HG02870 (cell line): ENCODE results near the gene TSSK3.

Source experiments
- ATAC-seq: cut with Tn5 transposase; IDR thresholded peaks from one replicate; pipeline ENCODE4 v1.9.1; 2021; ENCODE audit warnings: mild to moderate bottlenecking, moderate library complexity; ENCODE audit not compliant: unreplicated experiment

Gene TSSK3, protein sequence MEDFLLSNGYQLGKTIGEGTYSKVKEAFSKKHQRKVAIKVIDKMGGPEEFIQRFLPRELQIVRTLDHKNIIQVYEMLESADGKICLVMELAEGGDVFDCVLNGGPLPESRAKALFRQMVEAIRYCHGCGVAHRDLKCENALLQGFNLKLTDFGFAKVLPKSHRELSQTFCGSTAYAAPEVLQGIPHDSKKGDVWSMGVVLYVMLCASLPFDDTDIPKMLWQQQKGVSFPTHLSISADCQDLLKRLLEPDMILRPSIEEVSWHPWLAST

DNA sequence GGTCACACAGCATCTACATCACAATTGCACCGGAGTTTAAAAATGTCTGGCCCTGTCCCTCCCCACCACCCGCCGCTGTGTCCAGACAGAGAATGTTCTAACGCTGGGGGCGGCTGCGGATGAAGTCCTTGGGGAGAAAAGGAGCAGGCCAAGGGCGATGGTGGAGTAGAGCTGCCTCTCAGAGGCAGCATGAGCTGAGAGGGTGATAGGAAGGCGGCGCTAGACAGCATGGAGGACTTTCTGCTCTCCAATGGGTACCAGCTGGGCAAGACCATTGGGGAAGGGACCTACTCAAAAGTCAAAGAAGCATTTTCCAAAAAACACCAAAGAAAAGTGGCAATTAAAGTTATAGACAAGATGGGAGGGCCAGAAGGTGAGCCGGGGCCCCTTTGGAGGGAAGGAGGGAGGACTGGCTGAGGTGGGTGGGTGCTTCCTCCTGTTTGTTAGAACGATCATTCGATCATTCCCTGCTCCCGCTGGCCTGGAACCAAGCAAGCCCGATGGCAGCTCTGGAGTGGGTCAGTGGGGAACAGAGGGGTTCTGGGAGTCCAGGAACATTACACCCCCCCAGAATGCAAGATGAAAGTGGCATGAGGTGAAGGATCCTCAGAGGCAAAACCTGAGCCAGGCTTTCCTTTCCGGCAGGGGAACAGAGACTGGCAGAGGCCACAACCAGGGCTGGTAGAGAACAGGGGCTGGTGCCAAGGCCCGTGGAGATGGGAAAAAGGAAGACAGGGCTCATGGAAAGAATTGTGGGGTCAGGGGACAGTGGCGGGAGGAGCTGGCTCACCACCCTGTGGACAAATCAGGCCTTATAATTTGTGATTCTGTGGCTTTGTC is at the start of gene TSSK3, which contains the start of gene FAM229A:
TSSK3 (plus strand) TSS at position 66 of the 840 bp plus-strand sequence; CDS start at position 229, 163 bp downstream.
FAM229A (minus strand) TSS at position 12 of the 840 bp plus-strand sequence. CDS start 394 bp downstream, outside the sequence.
- no peak for ATAC-seq

DNA sequence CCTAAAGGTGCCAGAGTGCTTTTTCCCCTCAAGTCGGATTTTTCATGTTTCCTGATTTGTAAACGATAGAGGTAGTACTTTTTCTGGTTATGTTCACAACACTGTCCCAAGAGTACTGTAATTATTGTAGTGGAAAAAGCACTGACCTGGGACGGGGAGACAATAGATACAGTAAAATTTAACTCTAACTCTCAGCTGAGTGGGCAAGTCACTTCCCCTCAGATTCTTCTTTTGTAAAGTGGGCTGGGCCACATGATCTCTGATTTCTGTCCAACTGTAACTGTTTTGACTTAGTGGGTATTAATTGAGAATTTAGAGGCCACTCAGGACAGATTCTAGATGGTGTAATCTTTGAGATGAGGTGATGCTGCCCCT is 45.4 kb upstream of the TSSK3 start:
- ATAC-seq: no peak

DNA sequence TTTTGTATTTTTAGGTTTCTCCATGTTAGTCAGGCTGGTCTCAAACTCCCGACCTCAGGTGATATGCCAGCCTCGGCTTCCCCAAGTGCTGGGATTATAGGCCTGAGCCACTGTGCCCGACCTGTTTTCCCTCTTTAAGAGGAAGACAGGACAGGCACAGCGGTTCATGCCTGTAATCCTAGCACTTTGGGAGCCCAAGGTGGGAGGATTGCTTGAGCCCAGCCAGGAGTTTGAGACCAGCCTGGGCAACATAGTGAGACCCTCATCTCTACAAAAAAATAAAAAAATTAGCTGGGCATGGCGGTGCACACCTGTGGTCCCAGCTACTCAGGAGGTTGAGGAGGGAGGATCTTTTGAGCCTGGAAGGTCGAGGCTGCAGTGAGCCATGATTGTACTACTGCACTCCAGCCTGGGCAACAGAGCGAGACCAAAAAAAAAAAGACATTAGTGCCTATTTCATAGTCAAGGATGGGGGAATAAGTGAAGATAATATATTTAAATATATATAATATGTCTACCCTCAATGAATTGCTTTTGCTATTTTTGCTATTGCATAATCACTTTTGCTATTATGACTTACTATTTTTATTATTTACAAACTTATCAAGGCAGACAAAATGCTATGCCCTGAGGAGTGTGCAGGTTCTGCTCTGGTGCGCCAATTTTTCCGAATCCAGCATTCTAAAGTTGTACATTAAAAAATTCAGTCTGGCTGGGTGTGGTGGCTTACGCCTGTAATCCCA is 44.0 kb upstream of the TSSK3 start:
- no peak for ATAC-seq

DNA sequence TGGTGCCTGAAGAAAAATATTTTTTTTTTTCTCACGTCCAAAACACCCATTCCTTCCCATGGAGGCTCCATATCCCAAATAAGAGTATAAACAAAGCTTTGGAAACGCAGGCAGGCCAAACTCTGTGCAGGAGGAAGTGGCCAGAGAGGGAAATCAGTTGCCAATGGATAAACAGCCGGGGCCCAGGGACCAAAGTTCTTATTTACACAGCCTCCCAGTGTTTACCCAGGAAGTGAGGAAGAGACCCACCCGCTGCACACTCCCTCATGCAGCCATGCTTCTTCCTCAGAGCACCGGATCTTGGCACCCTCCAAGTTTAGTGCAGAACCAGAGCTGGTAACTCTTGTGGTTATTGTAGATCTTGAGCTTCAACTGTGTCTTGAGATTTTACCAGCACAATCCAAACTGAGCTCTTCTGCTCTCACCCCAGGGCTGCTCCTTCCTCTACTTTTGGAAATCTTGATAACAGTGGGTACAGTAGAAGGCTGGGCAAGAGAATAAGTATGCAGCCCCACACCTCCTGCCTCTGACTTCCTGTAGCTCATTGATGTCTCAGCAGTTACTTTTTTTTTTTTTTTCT is 40.5 kb upstream of the TSSK3 start:
- ATAC-seq: no peak

GRCh38 chr1:32327204-32327603 is 35.1 kb upstream of the TSSK3 start:
- no peak for ATAC-seq

DNA sequence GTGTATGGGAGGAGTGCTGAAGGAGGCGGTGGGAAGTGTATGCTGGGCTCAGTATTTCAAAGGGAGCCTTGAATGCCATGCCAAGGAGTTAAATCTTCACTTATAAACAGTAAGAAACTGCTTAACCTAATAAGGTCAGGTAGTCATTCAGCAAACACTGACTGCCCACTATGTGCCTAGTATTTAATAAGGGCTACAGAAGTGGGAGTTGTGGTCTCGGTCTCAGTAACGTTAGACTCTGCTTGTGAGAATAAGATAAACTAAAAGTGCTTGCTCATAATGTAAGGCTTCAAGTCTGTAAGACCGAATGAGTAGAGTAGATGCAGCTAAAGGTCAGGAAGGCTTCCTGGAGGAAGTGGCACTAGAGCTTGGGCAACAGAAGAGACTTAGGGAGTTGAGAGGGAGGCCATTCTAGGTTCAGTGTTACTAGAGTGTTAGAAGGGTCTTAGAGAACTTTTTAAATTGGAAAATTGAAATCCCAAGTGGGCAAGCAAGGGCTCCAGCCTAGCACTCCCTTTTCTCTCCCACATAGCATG is 32.3 kb upstream of the TSSK3 start:
- no peak for ATAC-seq

GRCh38 chr1:32330558-32331151 is 31.7 kb upstream of the TSSK3 start:
- ATAC-seq: no peak

DNA sequence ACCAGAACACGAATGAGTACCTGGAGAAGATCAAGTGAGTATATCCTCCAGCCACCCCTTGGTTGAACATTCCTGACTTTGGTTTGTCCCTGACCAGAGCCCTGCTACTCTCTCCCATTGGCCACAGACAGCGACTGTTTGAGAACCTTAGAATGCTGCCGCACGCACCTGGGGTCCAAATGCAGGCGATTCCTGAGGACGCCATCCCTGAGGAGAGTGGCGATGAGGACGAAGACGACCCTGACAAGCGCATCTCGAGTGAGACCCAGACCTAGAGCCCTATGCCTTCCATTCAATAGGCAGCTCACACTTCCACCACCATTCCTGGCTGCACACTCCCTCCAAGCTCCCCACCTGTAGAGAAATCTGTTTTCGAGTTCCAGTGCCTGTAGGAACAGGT is 30.8 kb upstream of the TSSK3 start:
- no peak for ATAC-seq

- no peak for ATAC-seq
These were observed 29.9 kb upstream of the TSSK3 start for GRCh38 chr1:32332290-32333079.

GRCh38 chr1:32333251-32333963 is 28.9 kb upstream of the TSSK3 start:
- no peak for ATAC-seq

- ATAC-seq: no peak
These were observed 28.0 kb upstream of the TSSK3 start for GRCh38 chr1:32334274-32334861.

DNA sequence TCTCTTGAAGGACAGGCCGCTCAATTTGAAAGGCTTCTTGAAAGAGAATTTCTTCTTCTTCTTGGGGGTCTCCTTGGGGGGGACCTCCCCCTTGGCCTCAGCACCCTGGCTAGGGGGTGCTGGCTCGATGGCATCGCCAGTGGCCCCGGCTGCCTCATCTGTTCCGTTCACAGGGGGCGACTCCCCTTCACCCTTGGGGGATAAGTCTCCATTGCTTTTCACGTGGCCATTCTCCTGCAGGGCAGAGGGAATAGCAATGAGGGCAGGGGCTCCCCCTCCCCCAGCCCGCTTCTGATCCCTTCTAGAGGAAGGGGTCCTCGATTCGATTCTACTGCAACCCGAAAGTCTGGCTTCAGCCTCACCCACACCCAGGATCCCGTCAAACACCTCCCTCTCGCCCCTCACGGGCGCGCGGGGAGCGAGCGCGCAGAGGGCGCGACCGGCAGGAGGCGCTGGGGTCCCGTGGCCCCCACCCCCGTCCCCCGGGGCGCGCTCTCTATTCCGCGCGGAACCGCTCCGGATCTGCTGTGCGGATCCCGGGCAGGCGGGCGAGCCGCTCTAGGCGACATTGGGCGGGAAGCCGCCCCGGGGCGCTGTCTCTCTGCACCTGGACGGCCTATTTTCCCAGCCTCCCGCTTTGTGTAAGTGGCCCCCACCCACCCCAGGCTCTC is 27.3 kb upstream of the TSSK3 start:
- ATAC-seq: no peak

DNA sequence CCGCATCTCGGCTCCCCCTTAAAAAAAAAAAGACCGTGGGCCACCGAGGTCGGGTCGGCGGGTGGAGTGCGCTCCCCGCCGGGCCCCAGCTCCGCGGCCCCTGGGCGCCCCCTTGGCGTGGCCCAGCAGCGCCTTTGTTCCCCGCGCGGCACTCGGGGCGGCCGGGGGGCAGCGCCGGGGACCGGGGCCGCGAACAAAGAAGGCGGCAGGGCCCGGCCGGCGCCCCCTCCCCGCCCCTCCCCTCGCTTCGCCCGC is 26.9 kb upstream of the TSSK3 start:
- ATAC-seq: no peak

- no peak for ATAC-seq
These were observed 26.3 kb upstream of the TSSK3 start, which contains the start of gene MARCKSL1 for GRCh38 chr1:32335790-32336590. Gene MARCKSL1 (minus strand): TSS chr1:32336233. CDS start chr1:32336033, 200 bp downstream.

GRCh38 chr1:32336591-32336932 is 25.8 kb upstream of the TSSK3 start:
- ATAC-seq: no peak

DNA sequence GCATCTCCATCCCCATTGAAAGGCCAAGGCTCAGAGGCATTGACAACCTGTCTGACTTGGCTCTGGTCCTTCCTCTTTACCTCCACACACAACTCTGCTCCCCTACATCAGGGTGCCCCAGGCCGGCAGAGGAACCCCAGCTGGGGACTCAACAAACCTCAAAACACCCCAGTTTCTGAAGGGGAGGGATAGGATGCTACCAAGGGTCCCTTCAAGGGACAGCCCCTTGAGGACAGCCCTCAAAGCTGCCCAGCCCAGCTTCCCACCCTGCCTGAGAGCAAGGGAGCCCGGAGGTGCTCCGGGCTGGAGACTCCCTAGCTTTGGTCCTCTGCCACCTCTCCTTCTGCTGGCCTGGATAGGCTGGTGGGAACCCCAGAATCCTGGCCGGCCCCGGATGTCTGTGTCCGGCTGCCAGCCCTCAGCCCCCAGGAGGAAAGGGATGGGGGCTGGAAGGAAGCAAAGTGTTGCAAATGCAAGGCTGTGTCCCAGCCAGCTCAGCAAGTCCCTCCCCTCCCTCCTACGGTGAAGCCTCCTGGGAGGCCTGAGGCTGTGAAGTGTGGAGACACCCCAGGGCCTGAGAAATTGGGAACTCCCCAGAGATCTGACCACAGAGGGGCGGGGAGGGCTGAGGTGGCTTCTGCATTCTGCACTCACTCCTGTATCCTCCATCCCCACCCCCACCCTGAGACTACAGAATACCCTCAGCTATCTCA is 25.2 kb upstream of the TSSK3 start:
- ATAC-seq: no peak
